PC-3 (cell line): Measurements from ENCODE around the gene MDH2. TPM values are rescaled to one million over a fixed set of nuclear protein-coding genes. Genes with fewer than 3 reads are reported as not detected.

ENCODE experiments used
- ATAC-seq: fragments of 200-7000 bp; cut with Tn5 transposase; 2 replicates; pipeline ENCODE4 v1.9.1; 2020; ENCODE audit warnings: mild to moderate bottlenecking, moderate library complexity
- BruUV-seq: library from RNA; stranded (reverse); fragments of 400-500 nt; replicated peaks from 2 replicates; lab custom pipeline; 2021; lab: Mats Ljungman, UMichigan
- CTCF ChIA-PET: fragments of 300-600 bp; sonication (Branson Sonifier 250); formaldehyde crosslinking; loops from one replicate; lab custom pipeline; 2022; ENCODE audit warnings: antibody characterized with exemption; lab: Charles Lee
- POLR2A ChIA-PET: fragments of 300-600 bp; sonication (Branson Sonifier 250); formaldehyde crosslinking; loops from one replicate; lab custom pipeline; 2022; ENCODE audit warnings: antibody characterized with exemption; ENCODE audit not compliant: unreplicated experiment; lab: Charles Lee
- DNase-seq: peaks from one replicate; pipeline ENCODE4 v3.0.0-alpha.2; 2015
- H2AFZ ChIP-seq: fragments of 300-600 bp; sonication (generic); 2 replicates; pipeline ENCODE4 v1.6.0; 2016; ENCODE audit warnings: antibody characterized with exemption, low read length
- H3F3A ChIP-seq: fragments of 300-600 bp; sonication (generic); one replicate; pipeline ENCODE4 v1.6.0; 2017; ENCODE audit warnings: antibody characterized with exemption, low read length, control low read depth, mild to moderate bottlenecking; ENCODE audit not compliant: unreplicated experiment
- H3K27ac ChIP-seq: fragments of 300-600 bp; sonication (generic); 2 replicates; pipeline ENCODE4 v1.5.1; 2016; ENCODE audit warnings: mild to moderate bottlenecking, low read length
- H3K27me3 ChIP-seq: fragments of 300-600 bp; sonication (generic); 2 replicates; pipeline ENCODE4 v1.6.1; 2016; ENCODE audit warnings: low read length, mixed read lengths
- H3K36me3 ChIP-seq: fragments of 300-600 bp; sonication (generic); 2 replicates; pipeline ENCODE4 v1.6.1; 2016; ENCODE audit warnings: low read depth, mixed run types, low read length, mixed read lengths
- H3K4me1 ChIP-seq: fragments of 300-600 bp; sonication (generic); 2 replicates; pipeline ENCODE4 v1.5.1; 2016; ENCODE audit warnings: low read length; ENCODE audit not compliant: insufficient read depth
- H3K4me2 ChIP-seq: fragments of 300-600 bp; sonication (generic); 2 replicates; pipeline ENCODE4 v1.6.0; 2016; ENCODE audit warnings: low read length
- H3K4me3 ChIP-seq: fragments of 300-600 bp; sonication (generic); 2 replicates; pipeline ENCODE4 v1.5.1; 2016; ENCODE audit warnings: mild to moderate bottlenecking, low read length, mixed read lengths
- H3K79me2 ChIP-seq: fragments of 300-600 bp; sonication (generic); 2 replicates; pipeline ENCODE4 v1.6.1; 2017; ENCODE audit warnings: low read length, mixed read lengths
- H3K9ac ChIP-seq: fragments of 300-600 bp; sonication (generic); 2 replicates; pipeline ENCODE4 v1.6.0; 2016; ENCODE audit warnings: mild to moderate bottlenecking, low read length
- H3K9me2 ChIP-seq: fragments of 300-600 bp; sonication (generic); replicated peaks from 2 replicates; pipeline ENCODE4 v1.6.1; 2016; ENCODE audit warnings: mixed run types, low read length, mixed read lengths
- H3K9me3 ChIP-seq: fragments of 300-600 bp; sonication (generic); 2 replicates; pipeline ENCODE4 v1.6.1; 2016; ENCODE audit warnings: low read length, mixed read lengths
- H4K20me1 ChIP-seq: fragments of 300-600 bp; sonication (generic); 2 replicates; pipeline ENCODE4 v1.6.1; 2016; ENCODE audit warnings: low read length, mixed read lengths
- CTCF ChIP-seq: fragments of 300-600 bp; sonication (generic); conservative IDR thresholded peaks from 2 replicates; pipeline ENCODE4 v1.5.1; 2017; ENCODE audit warnings: antibody characterized with exemption, low read depth, mild to moderate bottlenecking, low read length
- EZH2 ChIP-seq: fragments of 300-600 bp; sonication (generic); IDR thresholded peaks from one replicate; pipeline ENCODE4 v1.6.1; 2017; ENCODE audit warnings: antibody characterized with exemption, mild to moderate bottlenecking, low read length; ENCODE audit not compliant: unreplicated experiment
- EZH2phosphoT487 ChIP-seq: fragments of 300-600 bp; sonication (generic); IDR thresholded peaks from 2 replicates; pipeline ENCODE4 v1.6.1; 2018; ENCODE audit warnings: mild to moderate bottlenecking, antibody characterized with exemption, low read length, borderline replicate concordance
- intact Hi-C: fragments of 100-400 bp; cut with micrococcal nuclease; formaldehyde crosslinking; loops from 2 replicates; pipeline ENCODE4 v1.9.0; 2023
- total RNA-seq: library from RNA; depleted of rRNA; stranded (reverse); fragments of >200 nt; gene quantifications from 2 replicates; pipeline ENCODE4 v1.2.3, GENCODE V29; 2014

MDH2 gene
- total RNA-seq, 1 experiment from 2014 or later: 174 TPM

- peak; percentile 79 for DNase-seq
- ATAC-seq: peak; percentile 85
- Histone ChIP-seq H3K4me2 (peak overlapping the region; percentile 52), H4K20me1 (peaks cover 24% of the 10 kb centered on the region), H3K4me1 (peaks cover 35% of the 10 kb centered on the region), H2AFZ (no peak overlapping the region), H3K36me3 (peaks cover 37% of the 10 kb centered on the region), H3K27ac (peak overlapping the region; percentile 19; the same call in 1 of the 2 replicates), H3K9ac (no peak overlapping the region), H3K27me3 (no peaks in the 10 kb centered on the region), H3K9me2 (no peaks in the 10 kb centered on the region), H3F3A (peaks cover 5% of the 10 kb centered on the region), H3K9me3 (no peaks in the 10 kb centered on the region), H3K79me2 (peaks cover 71% of the 10 kb centered on the region), H3K4me3 (0 out of 2 replicates have a peak overlapping the region, but pooled peaks have one; percentile 27)
- TF ChIP-seq EZH2phosphoT487 (no peak), EZH2 (no peak), CTCF (no peak)
- no TSS peak for BruUV-seq
- POLR2A ChIA-PET: no interaction called here
- intact Hi-C loops: no loop called here
- CTCF ChIA-PET: interaction anchor here (0.5 kb wide), 1 partner anchor 134 kb away, joined by 3 read pairs; no protein-coding TSS in a partner anchor
Measured at GRCh38 chr7:76054123-76055120, 6.5 kb downstream of the MDH2 start.

GRCh38 chr7:76056241-76056640 is 8.3 kb downstream of the MDH2 start:
- Histone ChIP-seq H3K79me2 (peaks cover 53% of the 10 kb centered on the region), H3K27ac (no peak overlapping the region), H4K20me1 (peaks cover 22% of the 10 kb centered on the region), H3F3A (peaks cover 5% of the 10 kb centered on the region), H3K4me1 (peaks cover 28% of the 10 kb centered on the region), H3K4me2 (no peak overlapping the region), H2AFZ (no peak overlapping the region), H3K36me3 (peaks cover 47% of the 10 kb centered on the region), H3K4me3 (no peak overlapping the region), H3K9me2 (no peaks in the 10 kb centered on the region), H3K9ac (no peak overlapping the region), H3K27me3 (no peaks in the 10 kb centered on the region), H3K9me3 (no peaks in the 10 kb centered on the region)
- TF ChIP-seq EZH2phosphoT487 (no peak), CTCF (no peak), EZH2 (no peak)
- BruUV-seq: no TSS peak
- DNase-seq (no peak), ATAC-seq (no peak)
- ChIA-PET POLR2A (no interaction called here), CTCF (no interaction called here)
- intact Hi-C loops: no loop called here
